ENCODE data around the gene KTN1. TPM values are rescaled to one million over a fixed set of nuclear protein-coding genes. Genes with fewer than 3 reads are reported as not detected.
A peak's percentile ranks its signal among the peaks of the same experiment; 100 is the strongest.

Gene KTN1
- total RNA-seq, 1 experiment from 2014 or later = 199 TPM

DNA sequence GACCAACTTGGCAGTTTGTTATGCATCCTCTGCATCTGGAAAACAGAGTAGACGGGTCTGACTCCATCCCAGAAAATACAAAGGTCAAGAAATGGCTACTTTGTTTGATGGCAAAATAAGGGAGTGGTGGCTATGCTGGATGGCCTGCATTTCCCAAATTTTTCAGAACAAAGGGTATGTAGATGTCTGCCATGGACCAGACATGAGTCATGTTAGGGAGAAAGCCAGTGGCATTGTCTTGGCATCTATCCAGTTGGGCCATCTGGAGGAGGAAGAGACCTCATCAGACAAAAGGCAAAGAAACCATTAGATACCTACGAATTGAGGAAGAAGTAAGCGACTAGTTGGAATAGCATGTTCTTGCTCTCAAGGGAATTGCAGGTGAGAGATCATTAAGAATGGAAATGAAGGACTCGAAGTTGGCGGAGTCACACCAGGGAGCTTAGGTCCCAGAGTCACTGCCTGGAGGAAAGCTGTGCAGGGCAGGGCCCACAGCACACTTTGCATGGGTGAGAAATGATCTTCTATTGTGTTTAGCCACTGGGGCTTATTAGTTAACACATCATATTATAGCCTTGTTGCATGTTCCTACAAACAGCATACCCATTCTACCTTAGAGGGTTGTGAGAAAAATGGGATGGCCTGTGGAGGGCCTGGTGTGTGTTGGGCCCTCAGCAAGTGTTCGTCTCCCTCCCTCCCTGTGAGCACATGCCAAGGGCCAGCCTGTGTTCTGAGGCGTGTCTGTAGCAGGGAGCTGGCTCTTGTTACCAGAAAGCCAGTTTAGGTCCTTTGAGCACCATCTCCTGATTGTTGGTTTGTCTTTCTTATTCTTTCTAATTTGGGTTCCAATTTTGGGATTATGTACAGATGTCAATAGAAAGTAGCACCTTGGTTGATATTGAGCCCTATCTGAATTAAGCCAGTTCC is 119.4 kb downstream of the KTN1 start:
- CTCF ChIA-PET = no interaction called here
- Histone ChIP-seq H3K9me3 (ENCODE audit: low read depth, low read length, poor library complexity, severe bottlenecking) (peaks cover 3% of the 10 kb centered on the region), H3K4me3 (ENCODE audit: low read depth, low read length, poor library complexity, severe bottlenecking) (no peak overlapping the region), H3K36me3 (ENCODE audit: insufficient read depth, low read length, poor library complexity, severe bottlenecking) (no peaks in the 10 kb centered on the region), H3K4me1 (ENCODE audit: insufficient read depth, low read length, poor library complexity, severe bottlenecking) (peaks cover 6% of the 10 kb centered on the region), H3K27ac (ENCODE audit: low read depth, low read length, poor library complexity, severe bottlenecking) (no peak overlapping the region), H3K27me3 (replicated peaks; ENCODE audit: insufficient read depth, low read depth, low read length, poor library complexity) (no peaks in the 10 kb centered on the region)
- TF ChIP-seq, protein P1, sequence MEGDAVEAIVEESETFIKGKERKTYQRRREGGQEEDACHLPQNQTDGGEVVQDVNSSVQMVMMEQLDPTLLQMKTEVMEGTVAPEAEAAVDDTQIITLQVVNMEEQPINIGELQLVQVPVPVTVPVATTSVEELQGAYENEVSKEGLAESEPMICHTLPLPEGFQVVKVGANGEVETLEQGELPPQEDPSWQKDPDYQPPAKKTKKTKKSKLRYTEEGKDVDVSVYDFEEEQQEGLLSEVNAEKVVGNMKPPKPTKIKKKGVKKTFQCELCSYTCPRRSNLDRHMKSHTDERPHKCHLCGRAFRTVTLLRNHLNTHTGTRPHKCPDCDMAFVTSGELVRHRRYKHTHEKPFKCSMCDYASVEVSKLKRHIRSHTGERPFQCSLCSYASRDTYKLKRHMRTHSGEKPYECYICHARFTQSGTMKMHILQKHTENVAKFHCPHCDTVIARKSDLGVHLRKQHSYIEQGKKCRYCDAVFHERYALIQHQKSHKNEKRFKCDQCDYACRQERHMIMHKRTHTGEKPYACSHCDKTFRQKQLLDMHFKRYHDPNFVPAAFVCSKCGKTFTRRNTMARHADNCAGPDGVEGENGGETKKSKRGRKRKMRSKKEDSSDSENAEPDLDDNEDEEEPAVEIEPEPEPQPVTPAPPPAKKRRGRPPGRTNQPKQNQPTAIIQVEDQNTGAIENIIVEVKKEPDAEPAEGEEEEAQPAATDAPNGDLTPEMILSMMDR (conservative IDR thresholded peaks at IDR 0.05; ENCODE audit: low read depth, low read length) = no peak
- TF ChIP-seq EZH2 (IDR thresholded peaks at IDR 0.05; ENCODE audit: borderline replicate concordance, low read depth, low read length, poor library complexity, severe bottlenecking) = no peak
- DNase-seq (ENCODE audit: low spot score) = peak; percentile 51
- POLR2A ChIA-PET (ENCODE audit: low non-redundant PET) = no interaction called here
- intact Hi-C loops (cut with micrococcal nuclease; ENCODE audit: unreplicated experiment) = no loop called here
- no TSS peak for BruUV-seq (replicated peaks)

DNA sequence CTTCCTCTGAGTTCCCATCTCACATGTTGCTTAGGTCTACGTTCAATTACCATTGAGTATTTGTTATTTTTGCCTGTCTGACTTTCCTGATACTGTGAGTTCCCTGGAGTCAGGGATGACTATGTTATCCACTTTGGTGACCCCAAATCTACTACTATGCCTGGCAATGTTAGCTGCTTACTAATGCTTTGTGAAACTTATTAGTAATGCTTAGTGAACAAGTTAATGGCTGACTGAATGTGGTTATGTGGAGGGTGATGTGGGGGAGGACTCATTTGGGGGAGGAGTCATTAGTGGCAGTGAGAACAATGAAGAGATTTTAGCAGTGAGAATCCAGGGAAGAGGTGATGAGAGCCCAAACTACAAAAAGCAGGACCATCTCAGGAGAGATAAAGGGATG is 121.6 kb downstream of the KTN1 start:
- Histone ChIP-seq H3K27ac (ENCODE audit: low read depth, low read length, poor library complexity, severe bottlenecking) (no peak overlapping the region), H3K36me3 (ENCODE audit: insufficient read depth, low read length, poor library complexity, severe bottlenecking) (no peaks in the 10 kb centered on the region), H3K4me3 (ENCODE audit: low read depth, low read length, poor library complexity, severe bottlenecking) (no peak overlapping the region), H3K4me1 (ENCODE audit: insufficient read depth, low read length, poor library complexity, severe bottlenecking) (peaks cover 6% of the 10 kb centered on the region), H3K9me3 (ENCODE audit: low read depth, low read length, poor library complexity, severe bottlenecking) (peaks cover 3% of the 10 kb centered on the region), H3K27me3 (replicated peaks; ENCODE audit: insufficient read depth, low read depth, low read length, poor library complexity) (no peaks in the 10 kb centered on the region)
- DNase-seq (ENCODE audit: low spot score) = no peak
- intact Hi-C loops (cut with micrococcal nuclease; ENCODE audit: unreplicated experiment) = no loop called here
- ChIA-PET POLR2A (ENCODE audit: low non-redundant PET) (no interaction called here), CTCF (no interaction called here)
- TF ChIP-seq, protein P1 (conservative IDR thresholded peaks at IDR 0.05; ENCODE audit: low read depth, low read length) = no peak
- TF ChIP-seq EZH2 (IDR thresholded peaks at IDR 0.05; ENCODE audit: borderline replicate concordance, low read depth, low read length, poor library complexity, severe bottlenecking) = no peak
- BruUV-seq (replicated peaks) = no TSS peak

DNA sequence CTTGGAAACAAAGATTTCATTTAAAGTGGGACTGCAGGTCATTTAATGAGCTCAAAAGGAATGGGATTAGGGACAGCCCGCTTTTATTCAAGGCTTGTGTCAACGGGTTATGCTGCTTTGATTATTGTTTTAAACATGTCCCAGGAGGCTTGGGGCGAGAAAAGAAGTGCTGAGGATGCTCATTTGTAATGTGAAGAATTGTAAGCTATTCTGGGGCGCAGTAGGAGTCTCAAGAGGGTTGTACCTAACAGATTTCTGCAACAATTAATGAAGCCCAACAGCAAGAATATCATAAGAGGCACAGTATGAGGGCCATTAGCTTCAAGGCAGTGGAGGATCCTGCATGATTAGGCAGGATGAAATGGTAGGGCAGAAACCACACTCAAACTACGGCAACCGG is 122.5 kb downstream of the KTN1 start:
- CTCF ChIA-PET = no interaction called here
- POLR2A ChIA-PET (ENCODE audit: low non-redundant PET) = interaction anchor here (0.7 kb wide), 1 partner anchor 10 kb away, joined by 3 read pairs; no protein-coding TSS in a partner anchor
- Histone ChIP-seq H3K4me1 (ENCODE audit: insufficient read depth, low read length, poor library complexity, severe bottlenecking) (peaks cover 6% of the 10 kb centered on the region), H3K4me3 (ENCODE audit: low read depth, low read length, poor library complexity, severe bottlenecking) (no peak overlapping the region), H3K27me3 (replicated peaks; ENCODE audit: insufficient read depth, low read depth, low read length, poor library complexity) (no peaks in the 10 kb centered on the region), H3K36me3 (ENCODE audit: insufficient read depth, low read length, poor library complexity, severe bottlenecking) (no peaks in the 10 kb centered on the region), H3K27ac (ENCODE audit: low read depth, low read length, poor library complexity, severe bottlenecking) (no peak overlapping the region), H3K9me3 (ENCODE audit: low read depth, low read length, poor library complexity, severe bottlenecking) (peaks cover 3% of the 10 kb centered on the region)
- no TSS peak for BruUV-seq (replicated peaks)
- TF ChIP-seq, protein P1 (conservative IDR thresholded peaks at IDR 0.05; ENCODE audit: low read depth, low read length) = no peak
- no peak for TF ChIP-seq EZH2 (IDR thresholded peaks at IDR 0.05; ENCODE audit: borderline replicate concordance, low read depth, low read length, poor library complexity, severe bottlenecking)
- intact Hi-C loops (cut with micrococcal nuclease; ENCODE audit: unreplicated experiment) = no loop called here
- peak; percentile 55 for DNase-seq (ENCODE audit: low spot score)

Measured in A673 (cell line).